Prostate gland (tissue), 2 donors: ENCODE results near the gene CRADD. TPM values are rescaled to one million over a fixed set of nuclear protein-coding genes. Genes with fewer than 3 reads are reported as not detected.

Source experiments
- DNase-seq: peaks from one replicate; pipeline ENCODE4 v3.0.0-alpha.2; 2019; ENCODE audit warnings: low spot score
- H3K27ac ChIP-seq, 2 donors: fragments of 200-600 bp; sonication (generic); 2 replicates each; pipeline ENCODE4 v1.5.1; 2017 to 2019
- H3K27me3 ChIP-seq: fragments of 200-600 bp; sonication (generic); replicated peaks from 2 replicates; pipeline ENCODE4 v1.5.1; 2019; ENCODE audit not compliant: insufficient read depth
- H3K36me3 ChIP-seq, 2 donors: fragments of 200-600 bp; sonication (generic); 1 replicate in 1 of 2; 2 replicates in 1 of 2; pipeline versions ENCODE4 v1.5.1 to v1.8.1; 2017 to 2019
- H3K4me1 ChIP-seq: fragments of 200-600 bp; sonication (generic); replicated peaks from 2 replicates; pipeline ENCODE4 v1.5.1; 2019
- H3K4me3 ChIP-seq, 2 donors: fragments of 200-600 bp; sonication (generic); 2 replicates each; pipeline ENCODE4 v1.5.1; 2017 to 2019
- H3K9me3 ChIP-seq: fragments of 200-600 bp; sonication (generic); 2 replicates; pipeline ENCODE4 v1.5.1; 2017
- POLR2A ChIP-seq: fragments of 450-650 bp; IDR thresholded peaks from one replicate; pipeline ENCODE4 v1.6.1; 2016; ENCODE audit warnings: antibody characterized with exemption, mild to moderate bottlenecking
- POLR2AphosphoS5 ChIP-seq: sonication (generic); formaldehyde crosslinking; IDR thresholded peaks from one replicate; pipeline ENCODE4 v1.6.1; 2017; ENCODE audit warnings: antibody characterized with exemption
- WGBS: methylation state at CpG from one replicate; pipeline ENCODE4 v1.1.5; 2018; 5-methylcytosine and 5-hydroxymethylcytosine counted together
- intact Hi-C: fragments of 100-400 bp; cut with DNase I; formaldehyde crosslinking; loops from one replicate; pipeline ENCODE4 v1.14.2; 2022
- total RNA-seq, 2 donors: library from RNA; depleted of rRNA; stranded (reverse); fragments of >200 nt; gene quantifications; one replicate each; pipeline ENCODE4 v1.1.0, GENCODE V29; 2016
- TF ChIP-seq, protein P1 (sequence below), 4 experiments: fragments of 200-600 bp in 2 of 4; fragments of 450-650 bp in 2 of 4; sonication (generic) in 2 of 4; IDR thresholded peaks; 1 replicate in 3 of 4; 2 replicates in 1 of 4; pipeline ENCODE4 v1.5.1; 2016 to 2019; ENCODE audit warnings: antibody characterized with exemption in 4 of 4, mild to moderate bottlenecking in 2 of 4, moderate library complexity in 2 of 4

Gene CRADD
- total RNA-seq, 2 donors from 2014 or later, result 38.9 to 42.4 TPM

DNA sequence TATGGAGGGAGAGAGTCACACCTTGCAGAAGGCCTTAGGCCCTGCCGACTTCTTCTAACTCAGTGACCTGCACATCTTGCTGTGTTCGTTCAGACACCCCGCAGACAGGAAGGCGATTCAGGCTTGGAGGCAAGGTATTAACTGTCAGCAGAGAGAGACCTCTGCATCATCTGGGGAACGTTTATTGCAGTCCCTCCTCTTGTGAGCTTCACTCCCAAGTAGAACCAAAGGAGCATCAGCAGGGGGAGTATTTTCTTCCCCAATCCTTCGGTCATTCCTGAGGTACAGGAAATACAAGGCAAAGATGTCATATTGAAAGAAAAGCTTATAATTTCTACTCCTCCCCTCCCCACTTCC is 217.9 kb downstream of the CRADD start:
- Histone ChIP-seq H3K4me3 (no peak overlapping the region), H3K36me3 (no peaks in the 10 kb centered on the region), H3K27ac (peak overlapping the region; percentile 53 to 64), H3K4me1 (peaks cover 14% of the 10 kb centered on the region), H3K27me3 (no peaks in the 10 kb centered on the region), H3K9me3 (no peaks in the 10 kb centered on the region)
- TF ChIP-seq, protein P1, sequence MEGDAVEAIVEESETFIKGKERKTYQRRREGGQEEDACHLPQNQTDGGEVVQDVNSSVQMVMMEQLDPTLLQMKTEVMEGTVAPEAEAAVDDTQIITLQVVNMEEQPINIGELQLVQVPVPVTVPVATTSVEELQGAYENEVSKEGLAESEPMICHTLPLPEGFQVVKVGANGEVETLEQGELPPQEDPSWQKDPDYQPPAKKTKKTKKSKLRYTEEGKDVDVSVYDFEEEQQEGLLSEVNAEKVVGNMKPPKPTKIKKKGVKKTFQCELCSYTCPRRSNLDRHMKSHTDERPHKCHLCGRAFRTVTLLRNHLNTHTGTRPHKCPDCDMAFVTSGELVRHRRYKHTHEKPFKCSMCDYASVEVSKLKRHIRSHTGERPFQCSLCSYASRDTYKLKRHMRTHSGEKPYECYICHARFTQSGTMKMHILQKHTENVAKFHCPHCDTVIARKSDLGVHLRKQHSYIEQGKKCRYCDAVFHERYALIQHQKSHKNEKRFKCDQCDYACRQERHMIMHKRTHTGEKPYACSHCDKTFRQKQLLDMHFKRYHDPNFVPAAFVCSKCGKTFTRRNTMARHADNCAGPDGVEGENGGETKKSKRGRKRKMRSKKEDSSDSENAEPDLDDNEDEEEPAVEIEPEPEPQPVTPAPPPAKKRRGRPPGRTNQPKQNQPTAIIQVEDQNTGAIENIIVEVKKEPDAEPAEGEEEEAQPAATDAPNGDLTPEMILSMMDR (IDR thresholded peaks at IDR 0.05), result no peak
- TF ChIP-seq POLR2AphosphoS5 (no peak), POLR2A (no peak)
- intact Hi-C loops, result loop anchor here (5.0 to 10.0 kb wide), 3 partner anchors 110 to 213 kb away; no protein-coding TSS in a partner anchor
- no peak for DNase-seq
- WGBS, result 31% methylated on average over 6 of the region's 6 CpGs

- no peak overlapping the region for H3K4me3 ChIP-seq
- no peaks in the 10 kb centered on the region for H3K36me3 ChIP-seq
- H3K27ac ChIP-seq, result no peak overlapping the region
- no peaks in the 10 kb centered on the region for H3K9me3 ChIP-seq
- H3K27me3 ChIP-seq, result no peaks in the 10 kb centered on the region
- WGBS, result 96% methylated on average over 1 of the region's 1 CpG
- TF ChIP-seq, protein P1 (IDR thresholded peaks at IDR 0.05), result peak in 1 of 4 experiments; percentile 21
- no peak for TF ChIP-seq POLR2AphosphoS5
- TF ChIP-seq POLR2A, result no peak
- intact Hi-C loops, result loop anchor here (5.0 to 10.0 kb wide), 3 partner anchors 112 to 214 kb away; no protein-coding TSS in a partner anchor
- DNase-seq, result no peak
- peaks cover 14% of the 10 kb centered on the region for H3K4me1 ChIP-seq
These were observed 219.3 kb downstream of the CRADD start for GRCh38 chr12:93896427-93896826.

DNA sequence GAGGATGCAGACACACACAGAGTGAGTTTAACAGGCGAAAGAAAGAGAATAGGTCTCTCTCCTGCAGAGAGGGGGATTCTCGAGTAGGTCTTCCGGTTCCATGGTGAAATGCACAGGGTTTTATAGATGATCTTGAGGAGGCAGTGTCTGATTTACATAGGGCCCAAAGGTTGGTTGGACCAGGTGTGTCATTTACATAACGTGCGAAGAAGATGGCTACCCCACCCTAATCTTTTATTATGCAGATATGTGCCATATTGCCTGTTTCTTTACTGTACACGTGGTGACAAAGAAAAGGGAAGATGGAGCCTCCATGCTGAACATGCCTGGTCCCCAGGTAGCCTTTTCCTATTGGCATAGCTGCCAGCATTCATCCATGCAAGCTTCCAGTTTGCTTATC is 219.8 kb downstream of the CRADD start:
- H3K4me1 ChIP-seq, result peaks cover 14% of the 10 kb centered on the region
- TF ChIP-seq, protein P1 (IDR thresholded peaks at IDR 0.05), result no peak
- TF ChIP-seq POLR2A, result no peak
- TF ChIP-seq POLR2AphosphoS5, result no peak
- H3K9me3 ChIP-seq, result no peaks in the 10 kb centered on the region
- H3K27me3 ChIP-seq, result no peaks in the 10 kb centered on the region
- no peak overlapping the region for H3K27ac ChIP-seq
- intact Hi-C loops, result loop anchor here (5.0 to 10.0 kb wide), 3 partner anchors 112 to 215 kb away; no protein-coding TSS in a partner anchor
- WGBS, result 82% methylated on average over 6 of the region's 6 CpGs
- H3K4me3 ChIP-seq, result no peak overlapping the region
- no peak for DNase-seq
- no peaks in the 10 kb centered on the region for H3K36me3 ChIP-seq

GRCh38 chr12:93901739-93902138 is 224.6 kb downstream of the CRADD start:
- WGBS, result 82% methylated on average over 3 of the region's 3 CpGs
- TF ChIP-seq POLR2A, result no peak
- TF ChIP-seq, protein P1 (IDR thresholded peaks at IDR 0.05), result no peak
- no peak for TF ChIP-seq POLR2AphosphoS5
- no peak overlapping the region for H3K27ac ChIP-seq

DNA sequence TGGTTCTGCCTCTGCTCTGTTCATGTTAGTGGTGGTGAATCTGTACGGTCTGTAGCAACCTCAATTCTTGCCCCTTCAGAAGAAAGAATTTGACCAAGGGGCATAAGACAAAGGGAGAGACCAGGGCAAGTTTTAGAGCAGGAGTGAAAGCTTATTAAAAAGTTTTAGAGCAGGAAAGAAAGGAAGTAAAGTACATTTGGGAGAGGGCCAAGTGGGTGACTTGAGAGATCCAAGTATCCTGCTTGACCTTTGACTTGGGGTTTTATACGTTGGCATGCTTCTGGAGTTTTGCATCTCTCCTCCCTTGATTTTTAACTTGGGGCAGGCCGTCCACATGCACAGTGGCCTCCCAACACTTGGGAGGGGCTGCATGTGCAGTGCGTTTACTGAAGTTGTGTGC is 225.0 kb downstream of the CRADD start:
- Histone ChIP-seq H3K27ac (no peak overlapping the region), H3K4me3 (no peak overlapping the region), H3K36me3 (no peaks in the 10 kb centered on the region), H3K27me3 (no peaks in the 10 kb centered on the region), H3K4me1 (no peaks in the 10 kb centered on the region), H3K9me3 (no peaks in the 10 kb centered on the region)
- TF ChIP-seq POLR2AphosphoS5, result no peak
- TF ChIP-seq, protein P1 (IDR thresholded peaks at IDR 0.05), result no peak
- TF ChIP-seq POLR2A, result no peak
- intact Hi-C loops, result no loop called here
- WGBS, result 90% methylated on average over 4 of the region's 4 CpGs
- DNase-seq, result no peak

More at GRCh38 chr12:93901739-93902138, 224.6 kb downstream of the CRADD start:
- Histone ChIP-seq H3K9me3 (no peaks in the 10 kb centered on the region), H3K4me3 (no peak overlapping the region), H3K27me3 (no peaks in the 10 kb centered on the region), H3K4me1 (no peaks in the 10 kb centered on the region), H3K36me3 (no peaks in the 10 kb centered on the region)
- intact Hi-C loops, result no loop called here
- no peak for DNase-seq
